AG09309 (cell line): ENCODE measurements around the gene NNAT.

Experiments used
- DNase-seq: peaks from one replicate; pipeline ENCODE4 v3.0.0-alpha.2; 2010; ENCODE audit warnings: low read depth
- H3K4me3 ChIP-seq: 2 replicates; pipeline ENCODE4 v1.5.1; 2011; ENCODE audit warnings: mild to moderate bottlenecking, low read depth, low read length, moderate library complexity; ENCODE audit not compliant: control insufficient read depth
- TF ChIP-seq, protein P1 (sequence below): IDR thresholded peaks from 2 replicates; pipeline ENCODE4 v1.5.1; 2011; ENCODE audit warnings: mild to moderate bottlenecking, low read depth, low read length, inconsistent platforms; ENCODE audit not compliant: insufficient read depth, control insufficient read depth; ENCODE audit errors: missing control alignments

Gene NNAT

DNA sequence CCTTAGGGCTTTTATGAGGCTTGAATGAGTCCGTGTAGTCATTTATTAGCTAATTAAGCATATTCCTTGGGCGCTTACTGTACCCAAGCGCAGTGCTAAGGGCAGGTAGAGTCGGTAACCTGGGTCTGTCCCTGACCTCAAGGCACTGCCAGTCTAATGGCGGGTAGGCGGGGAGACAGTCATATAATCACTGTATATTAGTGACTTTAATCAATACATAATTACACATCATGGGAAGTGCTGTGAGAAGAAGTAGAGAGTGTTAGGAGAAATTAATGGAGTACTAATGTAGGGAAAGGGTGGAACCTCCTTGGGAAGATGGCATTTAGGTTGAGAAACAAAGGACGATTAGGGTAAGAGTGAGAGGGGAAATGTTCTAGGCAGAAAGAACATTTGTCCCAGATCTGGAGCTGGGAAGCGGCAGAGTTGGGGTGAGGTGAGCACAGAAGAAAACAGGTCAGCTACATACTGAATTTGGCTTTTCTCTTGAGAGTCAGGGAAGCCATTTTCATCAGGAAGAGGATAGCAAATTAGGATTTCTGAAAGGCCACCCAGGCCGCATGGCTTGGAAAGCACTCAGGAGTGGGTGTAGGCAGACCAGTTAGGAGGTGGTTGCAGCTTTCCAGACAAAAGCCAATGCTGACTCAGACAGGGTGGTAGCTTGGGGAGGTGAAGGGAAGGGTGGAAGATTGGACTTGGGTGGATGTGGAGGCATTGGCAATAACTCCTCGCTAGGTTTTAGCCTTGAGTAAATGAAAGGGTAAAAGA lies 7.6 kb downstream of the NNAT start:
- TF ChIP-seq, protein P1, sequence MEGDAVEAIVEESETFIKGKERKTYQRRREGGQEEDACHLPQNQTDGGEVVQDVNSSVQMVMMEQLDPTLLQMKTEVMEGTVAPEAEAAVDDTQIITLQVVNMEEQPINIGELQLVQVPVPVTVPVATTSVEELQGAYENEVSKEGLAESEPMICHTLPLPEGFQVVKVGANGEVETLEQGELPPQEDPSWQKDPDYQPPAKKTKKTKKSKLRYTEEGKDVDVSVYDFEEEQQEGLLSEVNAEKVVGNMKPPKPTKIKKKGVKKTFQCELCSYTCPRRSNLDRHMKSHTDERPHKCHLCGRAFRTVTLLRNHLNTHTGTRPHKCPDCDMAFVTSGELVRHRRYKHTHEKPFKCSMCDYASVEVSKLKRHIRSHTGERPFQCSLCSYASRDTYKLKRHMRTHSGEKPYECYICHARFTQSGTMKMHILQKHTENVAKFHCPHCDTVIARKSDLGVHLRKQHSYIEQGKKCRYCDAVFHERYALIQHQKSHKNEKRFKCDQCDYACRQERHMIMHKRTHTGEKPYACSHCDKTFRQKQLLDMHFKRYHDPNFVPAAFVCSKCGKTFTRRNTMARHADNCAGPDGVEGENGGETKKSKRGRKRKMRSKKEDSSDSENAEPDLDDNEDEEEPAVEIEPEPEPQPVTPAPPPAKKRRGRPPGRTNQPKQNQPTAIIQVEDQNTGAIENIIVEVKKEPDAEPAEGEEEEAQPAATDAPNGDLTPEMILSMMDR = no peak
- no peak for DNase-seq
- peak overlapping the region; percentile 98 for H3K4me3 ChIP-seq

DNA sequence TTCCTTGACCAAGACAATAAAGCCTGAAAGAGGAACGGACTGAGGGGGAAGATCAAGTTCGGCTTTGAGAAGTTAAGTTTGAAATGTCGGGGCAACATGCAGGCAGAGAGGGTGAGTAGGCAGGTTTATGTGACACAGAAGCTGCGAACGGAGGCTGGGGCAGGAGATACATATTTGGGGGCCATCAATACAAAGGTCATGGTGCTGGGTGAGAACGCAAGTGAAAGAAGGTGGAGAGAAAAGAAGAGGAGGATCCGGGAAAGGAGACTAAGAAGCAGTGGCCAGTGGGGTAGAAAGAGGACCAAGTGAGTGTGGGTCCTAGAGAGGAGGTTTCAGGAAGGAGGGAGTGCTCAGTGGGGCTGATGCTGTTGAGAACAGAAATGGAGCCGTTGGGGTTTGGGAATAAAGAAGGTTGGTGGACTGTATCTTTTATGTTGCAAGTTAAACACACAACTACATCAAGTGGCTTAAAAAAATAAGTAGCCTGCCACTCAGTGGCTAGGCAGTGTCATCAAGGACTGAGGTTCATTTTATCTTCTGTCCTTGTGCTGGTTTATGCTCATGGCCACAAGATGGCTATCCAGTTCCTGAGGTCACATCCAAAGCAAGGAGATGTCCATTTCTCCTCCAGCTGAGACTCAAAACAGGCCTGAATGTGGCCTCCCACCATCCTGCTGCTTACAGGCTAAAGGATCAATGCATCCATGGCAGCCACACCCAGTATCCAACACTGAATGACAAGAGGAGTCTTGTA lies 8.3 kb downstream of the NNAT start:
- DNase-seq = no peak
- TF ChIP-seq, protein P1 = no peak
- H3K4me3 ChIP-seq = no peak overlapping the region

DNA sequence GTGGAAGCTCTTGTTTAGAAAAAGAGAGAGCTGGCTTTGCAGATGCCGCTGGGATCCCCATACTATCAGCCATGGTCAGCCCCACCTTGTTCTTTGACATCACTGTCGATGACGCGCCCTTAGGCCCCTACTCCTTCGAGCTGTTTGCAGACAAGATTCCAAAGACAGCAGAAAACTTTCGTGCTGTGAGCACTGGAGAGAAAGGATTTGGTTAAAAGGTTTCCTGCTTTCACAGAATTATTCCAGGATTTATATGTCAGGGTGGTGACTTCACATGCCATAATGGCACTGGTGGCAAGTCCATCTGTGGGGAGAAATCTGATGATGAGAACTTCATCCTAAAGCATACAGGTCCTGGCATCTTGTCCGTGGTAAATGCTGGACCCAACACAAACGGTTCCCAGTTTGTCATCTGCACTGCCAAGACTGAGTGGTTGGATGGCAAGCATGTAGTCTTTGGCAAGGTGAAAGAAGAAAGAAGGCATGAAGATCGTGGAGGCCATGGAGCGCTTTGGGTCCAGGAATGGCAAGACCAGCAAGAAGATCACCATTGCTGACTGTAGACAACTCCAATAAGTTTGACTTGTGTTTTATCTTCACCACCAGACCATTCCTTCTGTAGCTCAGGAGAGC lies 9.0 kb downstream of the NNAT start:
- DNase-seq = no peak
- H3K4me3 ChIP-seq = no peak overlapping the region
- TF ChIP-seq, protein P1 = no peak

DNA sequence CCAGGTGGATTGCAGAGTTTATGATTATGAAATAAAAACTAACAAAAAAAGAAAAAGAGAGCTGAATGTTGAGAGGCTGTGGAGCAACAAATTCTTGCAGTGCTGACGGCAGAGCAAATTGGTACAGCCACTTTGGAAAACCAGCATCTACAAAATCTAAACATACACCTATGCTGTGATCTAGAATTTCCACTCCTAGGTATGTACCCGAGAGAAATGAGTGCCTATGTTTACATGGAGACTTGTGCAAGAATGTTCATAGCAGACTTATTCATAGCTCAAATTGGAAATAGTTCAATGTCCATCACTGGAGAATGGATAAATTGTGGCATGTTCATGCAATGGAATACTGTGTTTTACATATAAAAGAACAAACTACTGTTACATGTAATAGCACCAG lies 9.6 kb downstream of the NNAT start:
- no peak overlapping the region for H3K4me3 ChIP-seq
- TF ChIP-seq, protein P1 = no peak
- no peak for DNase-seq

DNA sequence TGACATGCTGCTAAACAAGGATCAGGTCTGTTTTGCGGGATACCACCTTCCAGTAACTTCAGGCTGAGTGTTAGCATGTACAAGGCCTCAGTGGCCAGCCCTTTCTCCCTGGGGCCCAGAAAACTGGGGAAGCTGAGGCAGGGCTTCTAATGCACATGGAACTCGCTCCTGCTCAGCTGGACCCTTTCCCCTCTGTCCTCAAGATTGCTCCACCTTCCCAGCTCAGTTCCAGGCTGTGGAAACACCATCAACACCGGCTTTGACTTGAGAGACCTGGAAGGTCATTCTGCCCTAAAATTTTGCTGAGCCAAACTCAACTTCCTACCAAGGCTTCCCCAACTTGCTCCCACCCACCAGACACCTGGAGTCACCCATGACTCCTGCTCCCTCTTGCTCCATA lies 10.8 kb downstream of the NNAT start:
- H3K4me3 ChIP-seq = no peak overlapping the region
- DNase-seq = no peak
- TF ChIP-seq, protein P1 = no peak

DNA sequence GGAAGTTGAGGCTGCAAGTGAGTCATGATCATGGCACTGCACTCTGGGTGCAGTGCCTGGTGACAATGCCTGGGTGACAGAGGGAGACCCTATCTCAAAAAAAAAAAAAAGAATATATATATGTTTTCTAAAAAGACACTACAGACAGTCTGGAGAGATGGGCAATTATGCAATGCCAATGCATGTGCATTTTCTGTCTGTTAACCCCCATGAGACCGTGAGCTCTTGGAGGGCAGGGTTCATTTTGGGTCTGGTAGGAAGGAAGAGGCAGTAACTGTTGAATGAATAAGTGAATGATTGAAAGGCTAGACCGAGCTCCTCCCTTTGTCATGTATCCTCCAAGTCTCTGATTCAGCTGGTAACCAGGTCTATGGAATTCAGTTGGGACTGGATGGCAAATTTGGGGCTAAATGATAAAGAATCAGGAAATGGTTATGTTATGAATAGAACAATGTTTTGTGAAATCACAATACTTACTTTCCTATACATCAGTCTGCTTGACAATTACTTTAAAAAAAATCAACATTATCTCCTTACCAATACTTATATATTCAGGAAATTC lies 12.2 kb downstream of the NNAT start:
- TF ChIP-seq, protein P1 = no peak
- H3K4me3 ChIP-seq = no peak overlapping the region
- DNase-seq = no peak
